OCI-LY1 (cell line): ENCODE measurements around the gene LONRF3.

Experiments
- CTCF ChIP-seq: fragments of 200-600 bp; sonication (generic), shearing (Covaris generic); IDR thresholded peaks from 2 replicates; pipeline ENCODE4 v1.5.1; 2017; ENCODE audit warnings: mild to moderate bottlenecking, antibody characterized with exemption, low read length, moderate library complexity, mixed read lengths
- EZH2 ChIP-seq: fragments of 200-600 bp; sonication (generic), shearing (Covaris generic); IDR thresholded peaks from 2 replicates; pipeline ENCODE4 v1.8.0; 2017; ENCODE audit warnings: borderline replicate concordance, mixed run types, mild to moderate bottlenecking, antibody characterized with exemption, low read length, moderate library complexity, mixed read lengths

GRCh38 chrX:119042040-119042439 lies 67.6 kb downstream of the LONRF3 start:
- TF ChIP-seq CTCF (no peak), EZH2 (no peak)
